GM12878 (cell line): ENCODE data around the gene EIF4E. TPM values are rescaled to one million over a fixed set of nuclear protein-coding genes. Genes with fewer than 3 reads are reported as not detected.

Experiments used
- ATAC-seq: fragments of 200-7000 bp; cut with Tn5 transposase; 3 replicates; pipeline ENCODE4 v1.9.1; 2020; ENCODE audit warnings: mild to moderate bottlenecking, moderate library complexity
- BruUV-seq: library from RNA; stranded (reverse); fragments of 400-500 nt; replicated peaks from 2 replicates; lab custom pipeline; 2021; lab: Mats Ljungman, UMichigan
- CTCF ChIA-PET: fragments of 300-600 bp; sonication (Branson Sonifier 250); formaldehyde crosslinking; extraction: SDS; loops from one replicate; lab custom pipeline; 2021; ENCODE audit warnings: inconsistent platforms; lab: Yijun Ruan, JAX
- POLR2A ChIA-PET: fragments of 350-600 bp; formaldehyde crosslinking; extraction: SDS; loops from one replicate; lab custom pipeline; 2021; ENCODE audit warnings: inconsistent platforms; lab: Charles Lee
- RAD21 ChIA-PET: fragments of 300-600 bp; sonication (Branson Sonifier 250); formaldehyde crosslinking; loops from one replicate; lab custom pipeline; 2023; ENCODE audit warnings: antibody characterized with exemption; ENCODE audit not compliant: unreplicated experiment; lab: Charles Lee
- SMC1A ChIA-PET: fragments of 300-600 bp; sonication (Branson Sonifier 250); formaldehyde crosslinking; loops from one replicate; lab custom pipeline; 2023; ENCODE audit not compliant: unreplicated experiment, uncharacterized antibody; lab: Charles Lee
- DNase-seq: peaks from one replicate; pipeline ENCODE4 v3.0.0-alpha.2; 2011; ENCODE audit warnings: low read depth, low spot score
- FAIRE-seq: peaks from 3 replicates; lab custom pipeline; 2011; peaks lifted over from hg19 to GRCh38; lab: Jason Lieb, UNC
- H2AFZ ChIP-seq: 2 replicates; pipeline ENCODE4 v1.6.0; 2011; ENCODE audit warnings: low read depth, low read length, control low read depth; ENCODE audit not compliant: control insufficient read depth
- H3K27ac ChIP-seq: 2 replicates; pipeline ENCODE4 v1.5.1; 2011; ENCODE audit warnings: control low read depth; ENCODE audit not compliant: control insufficient read depth, insufficient read depth
- H3K27me3 ChIP-seq, 2 experiments: replicated peaks in 1 of 2; 2 replicates each; pipeline versions ENCODE4 v1.6.0 to v1.6.1; 2011; ENCODE audit warnings: low read length in 1 of 2; ENCODE audit not compliant: control insufficient read depth in 2 of 2, insufficient read depth in 2 of 2
- H3K36me3 ChIP-seq, 2 experiments: 2 replicates each; pipeline ENCODE4 v1.5.1; 2011; ENCODE audit warnings: low read length in 1 of 2; ENCODE audit not compliant: control insufficient read depth in 2 of 2, insufficient read depth in 2 of 2
- H3K4me1 ChIP-seq: 2 replicates; pipeline ENCODE4 v1.6.1; 2011; ENCODE audit warnings: mild to moderate bottlenecking, low read length, moderate library complexity, mixed read lengths; ENCODE audit not compliant: control insufficient read depth, insufficient read depth
- H3K4me2 ChIP-seq: 2 replicates; pipeline ENCODE4 v1.6.0; 2011; ENCODE audit warnings: control low read depth; ENCODE audit not compliant: control insufficient read depth, insufficient read depth
- H3K4me3 ChIP-seq: fragments of 200-600 bp; sonication (generic); 2 replicates; pipeline ENCODE4 v1.5.1; 2016
- H3K79me2 ChIP-seq: 2 replicates; pipeline ENCODE4 v1.6.0; 2011; ENCODE audit warnings: low read length; ENCODE audit not compliant: control insufficient read depth, insufficient read depth
- H3K9ac ChIP-seq: 2 replicates; pipeline ENCODE4 v1.8.0; 2011; ENCODE audit warnings: low read length, control low read depth, mixed read lengths; ENCODE audit not compliant: control insufficient read depth, insufficient read depth
- H3K9me3 ChIP-seq: replicated peaks from 3 replicates; pipeline ENCODE4 v1.5.1; 2011; ENCODE audit warnings: mild to moderate bottlenecking, low read length; ENCODE audit not compliant: control insufficient read depth, insufficient read depth
- H4K20me1 ChIP-seq: 2 replicates; pipeline ENCODE4 v1.6.0; 2011; ENCODE audit not compliant: control insufficient read depth, insufficient read depth
- HDGF ChIP-seq: fragments of 450-650 bp; IDR thresholded peaks from 2 replicates; pipeline ENCODE4 v1.6.1; 2016; ENCODE audit warnings: antibody characterized with exemption
- NR2C1 ChIP-seq: fragments of 450-650 bp; IDR thresholded peaks from 2 replicates; pipeline ENCODE4 v1.6.1; 2017; ENCODE audit warnings: antibody characterized with exemption, mild to moderate bottlenecking, moderate library complexity
- SIN3A ChIP-seq: IDR thresholded peaks from 2 replicates; pipeline ENCODE4 v1.6.1; 2012; ENCODE audit warnings: low read depth, low read length, improper control_type of control experiment
- ZNF207 ChIP-seq: fragments of 450-650 bp; IDR thresholded peaks from 2 replicates; pipeline ENCODE4 v1.6.1; 2014; ENCODE audit warnings: antibody characterized with exemption, mild to moderate bottlenecking, borderline replicate concordance
- ZNF622 ChIP-seq: fragments of 450-650 bp; IDR thresholded peaks from 2 replicates; pipeline ENCODE4 v1.6.1; 2017; ENCODE audit warnings: mild to moderate bottlenecking, inconsistent platforms
- WGBS: methylation state at CpG from one replicate; pipeline ENCODE4 v1.1.6; 2016; ENCODE audit warnings: low lambda C conversion rate; ENCODE audit not compliant: insufficient replicate concordance, insufficient coverage; ENCODE audit errors: missing lambda C conversion rate; 5-methylcytosine and 5-hydroxymethylcytosine counted together
- in situ Hi-C: fragments of 300-500 bp; cut with MboI; formaldehyde crosslinking; loops from 9 replicates; pipeline ENCODE4 v1.14.3; 2018; ENCODE audit warnings: mixed read lengths
- intact Hi-C: fragments of 100-400 bp; cut with micrococcal nuclease; formaldehyde crosslinking; loops from one replicate; pipeline ENCODE4 v1.14.2; 2022; ENCODE audit not compliant: unreplicated experiment
- polyA plus RNA-seq, 11 experiments: library from polyadenylated mRNA; depleted of rRNA in 4 of 11; unstranded in 6 of 11; stranded (reverse) in 5 of 11; fragments of >200 nt; fragmentation: Nextera tagmentation in 4 of 11; fragmentation: Illumina TruSeq in 1 of 11; extraction: Ambion mirVana in 4 of 11; extraction: Trizol in 1 of 11; gene quantifications; 1 replicate in 1 of 11; 2 replicates in 10 of 11; pipeline versions ENCODE4 v1.2.1 to v1.2.3, GENCODE V29; 2011 to 2016; ENCODE audit warnings: inconsistent platforms in 2 of 11, missing spikeins in 2 of 11, low read depth in 1 of 11
- total RNA-seq, 4 experiments: library from RNA; depleted of rRNA in 3 of 4; stranded (reverse); fragments of >200 nt in 3 of 4; fragmentation: Illumina TruSeq in 1 of 4; extraction: Trizol in 1 of 4; gene quantifications; 2 replicates each; pipeline versions ENCODE4 v1.2.1 to v1.2.3, GENCODE V29; 2013 to 2021
- TF ChIP-seq, protein P1 (sequence below): fragments of 450-650 bp; IDR thresholded peaks from 2 replicates; pipeline ENCODE4 v1.6.1; 2016; ENCODE audit warnings: mild to moderate bottlenecking, moderate library complexity, borderline replicate concordance
- TF ChIP-seq, protein P2 (sequence below): fragments of 450-650 bp; IDR thresholded peaks from 2 replicates; pipeline ENCODE4 v1.6.1; 2018; ENCODE audit warnings: borderline replicate concordance, mild to moderate bottlenecking; ENCODE audit not compliant: partially characterized antibody
- TF ChIP-seq, protein P3 (sequence below): fragments of 450-650 bp; IDR thresholded peaks from 2 replicates; pipeline ENCODE4 v1.6.1; 2017; ENCODE audit warnings: mild to moderate bottlenecking, moderate library complexity

Gene EIF4E
- total and polyA plus RNA-seq, 10 of the 15 experiments (the other 5 are each of a cell fraction or from before 2014, with no cell fraction given), result 104 to 372 (median 163) TPM

DNA sequence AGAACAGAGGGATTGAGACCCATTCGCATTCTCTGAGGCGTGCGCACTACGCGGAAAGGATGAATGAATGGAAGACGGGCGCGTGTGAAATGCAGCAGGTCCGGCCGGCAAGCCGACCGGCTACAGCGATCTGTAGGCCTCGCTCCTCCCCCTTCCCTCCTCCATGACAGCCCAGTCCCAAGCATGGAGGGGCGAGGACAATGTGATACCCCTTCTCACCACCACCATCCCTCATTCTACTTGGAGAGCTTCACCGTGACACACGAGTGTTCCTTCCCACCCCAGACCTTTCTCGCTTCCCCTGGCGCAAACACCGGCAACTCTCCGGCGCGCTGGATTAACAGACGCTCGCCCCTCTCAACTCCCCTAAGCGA, 815 bp downstream of the EIF4E start:
- no TSS peak for BruUV-seq
- no peaks in the 10 kb centered on the region for H4K20me1 ChIP-seq
- ChIA-PET RAD21 (interaction anchor here (0.6 to 2.1 kb wide), 12 partner anchors 13 to 461 kb away, joined by 3 to 8 read pairs (median 4); partner anchors contain the start of gene METAP1), CTCF (interaction anchor here (0.6 to 2.9 kb wide), 11 partner anchors 9 to 476 kb away, joined by 3 to 16 read pairs (median 3); partner anchors contain the start of gene METAP1), SMC1A (interaction anchor here (1.0 to 1.5 kb wide), 5 partner anchors 9 to 778 kb away, joined by 3 to 4 read pairs (median 3); no protein-coding TSS in a partner anchor), POLR2A (interaction anchor here (0.6 to 4.2 kb wide), 11 partner anchors 11 to 1691 kb away, joined by 3 to 21 read pairs (median 5); partner anchors contain the start of gene ADH5)
- peak overlapping the region; percentile 95 for H3K4me3 ChIP-seq
- H3K4me2 ChIP-seq, result peak overlapping the region; percentile 45
- ATAC-seq (peak; percentile 70), DNase-seq (no peak), FAIRE-seq (peak; percentile 7)
- H3K27me3 ChIP-seq, result no peaks in the 10 kb centered on the region
- H3K36me3 ChIP-seq, result peaks cover 0 to 4% of the 10 kb centered on the region in 2 experiments; a peak in 2 of 4 replicates
- in situ Hi-C loops, result loop anchor here (10.0 kb wide), 1 partner anchor 663 kb away; the partner anchor contains the start of gene RAP1GDS1
- peak overlapping the region; percentile 95 for H3K9ac ChIP-seq
- intact Hi-C loops, result loop anchor here (2.0 to 10.0 kb wide), 4 partner anchors 266 to 1019 kb away; partner anchors contain the start of gene DNAJB14
- 1% methylated on average over 26 of the region's 26 CpGs for WGBS
- H3K27ac ChIP-seq, result peak overlapping the region; percentile 96
- H3K79me2 ChIP-seq, result peaks cover 57% of the 10 kb centered on the region
- H2AFZ ChIP-seq, result peak overlapping the region; percentile 84
- H3K9me3 ChIP-seq, result no peaks in the 10 kb centered on the region
- H3K4me1 ChIP-seq, result peaks cover 13% of the 10 kb centered on the region
- TF ChIP-seq ZNF207 (peak; percentile 43; the same call in 1 of the 2 replicates), ZNF622 (no peak), HDGF (peak; percentile 92), SIN3A (peak; percentile 78), NR2C1 (no peak)
- TF ChIP-seq, protein P1, sequence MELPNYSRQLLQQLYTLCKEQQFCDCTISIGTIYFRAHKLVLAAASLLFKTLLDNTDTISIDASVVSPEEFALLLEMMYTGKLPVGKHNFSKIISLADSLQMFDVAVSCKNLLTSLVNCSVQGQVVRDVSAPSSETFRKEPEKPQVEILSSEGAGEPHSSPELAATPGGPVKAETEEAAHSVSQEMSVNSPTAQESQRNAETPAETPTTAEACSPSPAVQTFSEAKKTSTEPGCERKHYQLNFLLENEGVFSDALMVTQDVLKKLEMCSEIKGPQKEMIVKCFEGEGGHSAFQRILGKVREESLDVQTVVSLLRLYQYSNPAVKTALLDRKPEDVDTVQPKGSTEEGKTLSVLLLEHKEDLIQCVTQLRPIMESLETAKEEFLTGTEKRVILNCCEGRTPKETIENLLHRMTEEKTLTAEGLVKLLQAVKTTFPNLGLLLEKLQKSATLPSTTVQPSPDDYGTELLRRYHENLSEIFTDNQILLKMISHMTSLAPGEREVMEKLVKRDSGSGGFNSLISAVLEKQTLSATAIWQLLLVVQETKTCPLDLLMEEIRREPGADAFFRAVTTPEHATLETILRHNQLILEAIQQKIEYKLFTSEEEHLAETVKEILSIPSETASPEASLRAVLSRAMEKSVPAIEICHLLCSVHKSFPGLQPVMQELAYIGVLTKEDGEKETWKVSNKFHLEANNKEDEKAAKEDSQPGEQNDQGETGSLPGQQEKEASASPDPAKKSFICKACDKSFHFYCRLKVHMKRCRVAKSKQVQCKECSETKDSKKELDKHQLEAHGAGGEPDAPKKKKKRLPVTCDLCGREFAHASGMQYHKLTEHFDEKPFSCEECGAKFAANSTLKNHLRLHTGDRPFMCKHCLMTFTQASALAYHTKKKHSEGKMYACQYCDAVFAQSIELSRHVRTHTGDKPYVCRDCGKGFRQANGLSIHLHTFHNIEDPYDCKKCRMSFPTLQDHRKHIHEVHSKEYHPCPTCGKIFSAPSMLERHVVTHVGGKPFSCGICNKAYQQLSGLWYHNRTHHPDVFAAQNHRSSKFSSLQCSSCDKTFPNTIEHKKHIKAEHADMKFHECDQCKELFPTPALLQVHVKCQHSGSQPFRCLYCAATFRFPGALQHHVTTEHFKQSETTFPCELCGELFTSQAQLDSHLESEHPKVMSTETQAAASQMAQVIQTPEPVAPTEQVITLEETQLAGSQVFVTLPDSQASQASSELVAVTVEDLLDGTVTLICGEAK, result no peak
- TF ChIP-seq, protein P2, sequence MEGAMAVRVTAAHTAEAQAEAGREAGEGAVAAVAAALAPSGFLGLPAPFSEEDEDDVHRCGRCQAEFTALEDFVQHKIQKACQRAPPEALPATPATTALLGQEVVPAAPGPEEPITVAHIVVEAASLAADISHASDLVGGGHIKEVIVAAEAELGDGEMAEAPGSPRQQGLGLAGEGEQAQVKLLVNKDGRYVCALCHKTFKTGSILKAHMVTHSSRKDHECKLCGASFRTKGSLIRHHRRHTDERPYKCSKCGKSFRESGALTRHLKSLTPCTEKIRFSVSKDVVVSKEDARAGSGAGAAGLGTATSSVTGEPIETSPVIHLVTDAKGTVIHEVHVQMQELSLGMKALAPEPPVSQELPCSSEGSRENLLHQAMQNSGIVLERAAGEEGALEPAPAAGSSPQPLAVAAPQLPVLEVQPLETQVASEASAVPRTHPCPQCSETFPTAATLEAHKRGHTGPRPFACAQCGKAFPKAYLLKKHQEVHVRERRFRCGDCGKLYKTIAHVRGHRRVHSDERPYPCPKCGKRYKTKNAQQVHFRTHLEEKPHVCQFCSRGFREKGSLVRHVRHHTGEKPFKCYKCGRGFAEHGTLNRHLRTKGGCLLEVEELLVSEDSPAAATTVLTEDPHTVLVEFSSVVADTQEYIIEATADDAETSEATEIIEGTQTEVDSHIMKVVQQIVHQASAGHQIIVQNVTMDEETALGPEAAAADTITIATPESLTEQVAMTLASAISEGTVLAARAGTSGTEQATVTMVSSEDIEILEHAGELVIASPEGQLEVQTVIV, result no peak
- TF ChIP-seq, protein P3, sequence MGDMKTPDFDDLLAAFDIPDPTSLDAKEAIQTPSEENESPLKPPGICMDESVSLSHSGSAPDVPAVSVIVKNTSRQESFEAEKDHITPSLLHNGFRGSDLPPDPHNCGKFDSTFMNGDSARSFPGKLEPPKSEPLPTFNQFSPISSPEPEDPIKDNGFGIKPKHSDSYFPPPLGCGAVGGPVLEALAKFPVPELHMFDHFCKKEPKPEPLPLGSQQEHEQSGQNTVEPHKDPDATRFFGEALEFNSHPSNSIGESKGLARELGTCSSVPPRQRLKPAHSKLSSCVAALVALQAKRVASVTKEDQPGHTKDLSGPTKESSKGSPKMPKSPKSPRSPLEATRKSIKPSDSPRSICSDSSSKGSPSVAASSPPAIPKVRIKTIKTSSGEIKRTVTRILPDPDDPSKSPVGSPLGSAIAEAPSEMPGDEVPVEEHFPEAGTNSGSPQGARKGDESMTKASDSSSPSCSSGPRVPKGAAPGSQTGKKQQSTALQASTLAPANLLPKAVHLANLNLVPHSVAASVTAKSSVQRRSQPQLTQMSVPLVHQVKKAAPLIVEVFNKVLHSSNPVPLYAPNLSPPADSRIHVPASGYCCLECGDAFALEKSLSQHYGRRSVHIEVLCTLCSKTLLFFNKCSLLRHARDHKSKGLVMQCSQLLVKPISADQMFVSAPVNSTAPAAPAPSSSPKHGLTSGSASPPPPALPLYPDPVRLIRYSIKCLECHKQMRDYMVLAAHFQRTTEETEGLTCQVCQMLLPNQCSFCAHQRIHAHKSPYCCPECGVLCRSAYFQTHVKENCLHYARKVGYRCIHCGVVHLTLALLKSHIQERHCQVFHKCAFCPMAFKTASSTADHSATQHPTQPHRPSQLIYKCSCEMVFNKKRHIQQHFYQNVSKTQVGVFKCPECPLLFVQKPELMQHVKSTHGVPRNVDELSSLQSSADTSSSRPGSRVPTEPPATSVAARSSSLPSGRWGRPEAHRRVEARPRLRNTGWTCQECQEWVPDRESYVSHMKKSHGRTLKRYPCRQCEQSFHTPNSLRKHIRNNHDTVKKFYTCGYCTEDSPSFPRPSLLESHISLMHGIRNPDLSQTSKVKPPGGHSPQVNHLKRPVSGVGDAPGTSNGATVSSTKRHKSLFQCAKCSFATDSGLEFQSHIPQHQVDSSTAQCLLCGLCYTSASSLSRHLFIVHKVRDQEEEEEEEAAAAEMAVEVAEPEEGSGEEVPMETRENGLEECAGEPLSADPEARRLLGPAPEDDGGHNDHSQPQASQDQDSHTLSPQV, result no peak
